Neutrophil (primary cell): Measurements from ENCODE around the gene CAMK2B.

ENCODE experiments used
- H3K27ac ChIP-seq: fragments of 200-600 bp; sonication (generic); 2 replicates; pipeline ENCODE4 v1.5.1; 2016; ENCODE audit warnings: mild to moderate bottlenecking, moderate library complexity
- H3K27me3 ChIP-seq: fragments of 200-600 bp; sonication (generic); 2 replicates; pipeline ENCODE4 v1.6.0; 2016; ENCODE audit warnings: mild to moderate bottlenecking
- H3K36me3 ChIP-seq: fragments of 200-600 bp; sonication (generic); 2 replicates; pipeline ENCODE4 v1.5.1; 2017
- H3K4me1 ChIP-seq, 2 experiments: fragments of 200-600 bp in 1 of 2; sonication (generic) in 1 of 2; 1 replicate in 1 of 2; 2 replicates in 1 of 2; pipeline versions ENCODE4 v1.5.1 to v1.6.1; 2013 to 2016; ENCODE audit warnings: low read depth in 1 of 2, low read length in 1 of 2, mild to moderate bottlenecking in 1 of 2, moderate library complexity in 1 of 2; ENCODE audit not compliant: control insufficient read depth in 1 of 2, insufficient read depth in 1 of 2
- H3K4me3 ChIP-seq, 2 experiments: fragments of 200-600 bp in 1 of 2; sonication (generic) in 1 of 2; 1 replicate in 1 of 2; 2 replicates in 1 of 2; pipeline ENCODE4 v1.5.1; 2013 to 2016; ENCODE audit warnings: low read depth in 1 of 2, low read length in 1 of 2, mild to moderate bottlenecking in 1 of 2, moderate library complexity in 1 of 2
- H3K9me3 ChIP-seq: fragments of 200-600 bp; sonication (generic); 2 replicates; pipeline ENCODE4 v1.5.1; 2016
- CTCF ChIP-seq: fragments of 200-600 bp; sonication (generic); IDR thresholded peaks from 2 replicates; pipeline ENCODE4 v1.5.1; 2016; ENCODE audit warnings: antibody characterized with exemption

The CAMK2B gene

DNA sequence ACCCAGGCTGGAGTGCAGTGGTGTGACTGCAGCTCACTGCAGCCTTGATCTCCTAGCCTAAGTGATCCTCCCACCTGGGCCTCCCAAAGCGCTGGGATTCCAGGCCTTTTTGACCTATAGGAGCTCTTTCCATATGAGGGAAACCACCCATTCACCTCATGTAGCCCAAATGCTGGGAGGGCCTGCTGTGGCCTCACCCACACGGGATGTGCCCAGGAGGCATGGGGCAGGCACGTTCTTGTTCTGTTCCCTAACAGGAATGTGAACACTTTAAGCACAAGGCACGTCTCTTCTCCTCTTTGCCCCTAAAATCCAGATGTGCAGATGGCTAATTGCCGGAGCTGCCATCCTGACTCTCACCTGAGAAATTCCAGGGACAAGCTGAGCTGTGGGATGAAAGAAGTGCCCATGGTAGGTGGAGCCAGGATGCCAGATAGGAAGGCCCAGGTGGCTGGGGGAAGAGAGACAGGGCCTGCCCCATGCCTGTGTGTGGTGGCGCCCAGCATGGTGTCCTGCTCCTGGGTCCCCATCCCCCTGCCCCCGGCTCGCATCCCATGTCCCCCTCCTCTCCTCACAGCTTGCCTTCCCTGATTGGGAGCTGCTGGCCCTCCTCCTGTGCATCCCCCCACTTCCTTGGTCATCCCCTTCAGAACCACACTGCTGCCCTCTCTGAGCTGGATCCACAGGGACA is 17.3 kb downstream of the CAMK2B start:
- Histone ChIP-seq H3K4me1 (peaks cover 0 to 6% of the 10 kb centered on the region in 2 experiments), H3K9me3 (no peaks in the 10 kb centered on the region), H3K27me3 (peaks cover 81% of the 10 kb centered on the region), H3K27ac (no peak overlapping the region), H3K36me3 (no peaks in the 10 kb centered on the region), H3K4me3 (no peak overlapping the region)
- no peak for TF ChIP-seq CTCF

GRCh38 chr7:44307301-44307900 is 18.0 kb downstream of the CAMK2B start:
- H3K27ac ChIP-seq = no peak overlapping the region
- H3K4me1 ChIP-seq = peaks cover 0 to 6% of the 10 kb centered on the region in 2 experiments
- H3K4me3 ChIP-seq = no peak overlapping the region
- no peak for TF ChIP-seq CTCF
- H3K36me3 ChIP-seq = no peaks in the 10 kb centered on the region
- no peaks in the 10 kb centered on the region for H3K9me3 ChIP-seq
- peaks cover 82% of the 10 kb centered on the region for H3K27me3 ChIP-seq

DNA sequence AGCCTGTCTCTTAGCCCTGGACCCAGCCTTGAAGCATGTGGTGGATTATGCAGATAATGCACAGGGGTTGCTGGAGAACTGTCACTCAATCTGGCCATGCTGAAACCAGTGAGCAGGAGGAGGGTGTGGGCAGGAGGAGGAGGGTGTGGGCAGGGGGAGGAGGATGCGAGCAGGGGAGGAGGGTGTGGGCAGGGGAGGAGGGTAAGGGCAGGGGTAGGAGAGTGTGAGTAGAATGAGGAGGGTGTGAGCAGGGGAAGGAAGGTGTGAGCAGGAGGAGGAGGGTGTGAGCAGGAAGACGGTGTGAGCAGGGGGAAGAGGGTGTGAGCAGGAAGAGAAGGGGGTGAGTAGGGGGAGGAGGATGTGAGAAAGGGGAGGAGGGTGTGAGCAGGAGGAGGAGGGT is 18.8 kb downstream of the CAMK2B start:
- no peaks in the 10 kb centered on the region for H3K9me3 ChIP-seq
- H3K4me3 ChIP-seq = no peak overlapping the region
- peaks cover 74% of the 10 kb centered on the region for H3K27me3 ChIP-seq
- no peak for TF ChIP-seq CTCF
- H3K27ac ChIP-seq = no peak overlapping the region
- peaks cover 0 to 6% of the 10 kb centered on the region in 2 experiments for H3K4me1 ChIP-seq
- no peaks in the 10 kb centered on the region for H3K36me3 ChIP-seq

- peaks cover 67% of the 10 kb centered on the region for H3K27me3 ChIP-seq
- H3K27ac ChIP-seq = no peak overlapping the region
- H3K36me3 ChIP-seq = no peaks in the 10 kb centered on the region
- H3K9me3 ChIP-seq = no peaks in the 10 kb centered on the region
- H3K4me3 ChIP-seq = no peak overlapping the region
- no peak for TF ChIP-seq CTCF
- peaks cover 0 to 6% of the 10 kb centered on the region in 2 experiments for H3K4me1 ChIP-seq
Measured at GRCh38 chr7:44305564-44306507, 19.6 kb downstream of the CAMK2B start.

DNA sequence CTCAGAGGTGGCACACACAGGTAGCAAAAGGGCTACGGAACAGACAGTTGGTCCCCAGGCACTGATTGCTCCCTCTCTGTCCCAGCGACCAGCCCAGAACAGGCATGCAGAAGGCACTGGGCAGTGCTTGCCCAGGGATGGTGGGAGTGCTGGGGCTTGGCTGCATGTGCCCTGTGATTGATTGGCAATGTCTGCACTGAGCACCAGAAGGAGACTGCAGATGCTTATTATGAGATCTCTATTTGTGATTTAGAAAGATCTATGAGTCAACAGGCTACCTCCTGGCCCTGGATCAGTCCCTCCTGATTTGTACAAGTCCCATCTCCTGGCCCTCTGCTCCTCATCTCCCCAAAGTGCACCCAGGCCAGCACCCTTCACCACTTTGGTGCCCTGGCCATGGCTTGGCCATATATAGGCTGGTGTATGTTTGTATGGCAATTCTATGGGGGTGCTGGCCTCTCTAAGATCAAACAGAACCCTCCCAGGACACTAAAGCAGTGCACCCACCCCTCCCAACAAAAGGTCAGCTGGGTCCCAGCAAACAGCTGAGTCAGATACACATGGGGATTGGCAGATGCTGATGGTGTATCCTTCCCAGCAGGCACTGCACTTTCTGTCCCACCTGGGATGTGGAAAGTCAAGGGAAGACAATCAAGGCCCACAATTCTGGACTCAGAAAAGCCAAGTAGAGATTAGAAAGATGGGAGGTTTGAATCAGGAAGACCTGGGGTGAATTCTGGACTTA is 30.9 kb downstream of the CAMK2B start:
- Histone ChIP-seq H3K4me3 (no peak overlapping the region), H3K9me3 (no peaks in the 10 kb centered on the region), H3K36me3 (no peaks in the 10 kb centered on the region), H3K27me3 (peaks cover 56% of the 10 kb centered on the region), H3K27ac (no peak overlapping the region), H3K4me1 (no peaks in the 10 kb centered on the region)
- TF ChIP-seq CTCF = no peak
